GM12872 (cell line): ENCODE results near the gene PARD3B.

Experiments used
- CTCF ChIP-seq: IDR thresholded peaks from 3 replicates; pipeline ENCODE4 v1.5.1; 2011; ENCODE audit warnings: low read depth, mild to moderate bottlenecking, low read length, moderate library complexity; ENCODE audit not compliant: insufficient read depth

The PARD3B gene

GRCh38 chr2:205369813-205370212 is 824.5 kb downstream of the PARD3B start:
- no peak for TF ChIP-seq CTCF

DNA sequence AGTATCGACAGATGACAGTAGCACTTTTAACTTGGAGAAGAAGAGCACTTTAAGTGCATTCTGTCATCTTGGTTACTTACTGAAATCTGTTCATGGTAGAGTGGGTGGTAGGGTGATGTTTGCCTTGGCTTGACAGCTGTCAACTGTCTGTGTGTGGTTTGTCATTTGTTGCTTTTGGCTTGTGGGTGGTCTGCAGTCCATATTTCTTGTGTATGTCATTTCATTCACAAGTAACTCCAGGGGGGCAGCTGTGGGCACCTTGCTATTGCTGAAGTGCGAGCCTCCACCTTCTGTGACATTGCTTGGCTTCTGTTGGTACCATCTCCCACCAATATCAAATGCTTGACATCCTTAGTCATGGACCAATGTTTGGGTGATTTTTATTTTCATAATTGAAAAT is 825.5 kb downstream of the PARD3B start:
- TF ChIP-seq CTCF, result no peak

DNA sequence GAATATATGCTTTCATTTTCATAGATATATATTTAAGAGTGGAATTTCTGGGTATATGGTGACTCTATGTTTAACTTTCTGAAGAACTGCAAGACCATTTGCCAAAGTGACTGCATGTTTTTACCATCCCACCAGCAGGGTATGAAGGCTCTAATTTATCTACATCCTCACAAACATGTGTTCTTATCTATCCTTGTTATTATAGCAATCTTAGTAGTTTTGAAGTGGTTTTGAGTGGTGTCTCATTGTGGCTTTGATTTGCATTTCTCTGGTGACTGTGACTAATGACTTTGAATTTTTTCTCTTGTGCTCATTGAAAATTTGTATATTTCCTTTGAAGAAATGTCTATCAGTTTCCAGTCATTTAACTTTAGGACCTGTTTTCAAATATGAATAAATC is 826.9 kb downstream of the PARD3B start:
- no peak for TF ChIP-seq CTCF

- TF ChIP-seq CTCF, result no peak
Observed at GRCh38 chr2:205375461-205376448, 830.5 kb downstream of the PARD3B start.

GRCh38 chr2:205377324-205377723 is 832.0 kb downstream of the PARD3B start:
- no peak for TF ChIP-seq CTCF

GRCh38 chr2:205383601-205384000 is 838.3 kb downstream of the PARD3B start:
- TF ChIP-seq CTCF, result no peak

DNA sequence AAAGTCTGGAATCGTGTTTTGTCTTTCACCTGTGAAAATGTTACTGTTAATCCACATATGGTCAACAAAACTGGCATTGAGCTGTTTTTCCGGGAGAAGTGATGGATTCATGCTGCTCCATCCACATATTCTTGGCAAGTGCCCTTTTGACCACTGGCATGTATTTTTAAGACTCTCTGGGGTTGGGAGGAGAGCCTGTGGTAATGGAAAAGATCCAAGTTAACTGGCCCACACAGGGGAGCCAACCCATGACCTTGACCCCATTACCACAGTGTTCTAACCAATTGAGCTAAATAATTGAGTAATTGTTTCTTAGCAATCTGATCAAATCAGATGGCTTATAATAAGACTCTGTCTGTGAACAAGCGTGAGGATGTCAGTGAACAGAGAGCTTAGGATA is 840.8 kb downstream of the PARD3B start:
- no peak for TF ChIP-seq CTCF
